Measurements from ENCODE around the gene CLCA2. TPM values are rescaled to one million over a fixed set of nuclear protein-coding genes. Genes with fewer than 3 reads are reported as not detected.

Gene CLCA2
- total RNA-seq = 0.78 and 0.86 TPM in 2 replicates

DNA sequence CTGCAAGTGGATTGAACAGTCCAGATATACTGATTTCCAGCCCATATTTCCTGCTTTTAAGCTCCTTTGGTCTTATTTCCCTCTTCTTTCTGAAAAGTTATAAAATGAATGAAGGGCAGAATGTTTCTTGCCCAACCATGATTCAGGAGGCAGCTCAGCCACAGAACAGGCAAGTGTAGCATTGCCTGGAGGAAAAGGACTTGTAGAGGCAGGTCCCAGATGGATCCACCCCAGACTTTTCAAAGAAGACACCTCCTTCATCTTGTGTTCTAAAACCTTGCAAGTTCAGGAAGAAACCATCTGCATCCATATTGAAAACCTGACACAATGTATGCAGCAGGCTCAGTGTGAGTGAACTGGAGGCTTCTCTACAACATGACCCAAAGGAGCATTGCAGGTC is at the start of gene CLCA2:
CLCA2 (plus strand) TSS at position 299 of the 400 bp plus-strand sequence; CDS start at position 376, 77 bp downstream.

DNA sequence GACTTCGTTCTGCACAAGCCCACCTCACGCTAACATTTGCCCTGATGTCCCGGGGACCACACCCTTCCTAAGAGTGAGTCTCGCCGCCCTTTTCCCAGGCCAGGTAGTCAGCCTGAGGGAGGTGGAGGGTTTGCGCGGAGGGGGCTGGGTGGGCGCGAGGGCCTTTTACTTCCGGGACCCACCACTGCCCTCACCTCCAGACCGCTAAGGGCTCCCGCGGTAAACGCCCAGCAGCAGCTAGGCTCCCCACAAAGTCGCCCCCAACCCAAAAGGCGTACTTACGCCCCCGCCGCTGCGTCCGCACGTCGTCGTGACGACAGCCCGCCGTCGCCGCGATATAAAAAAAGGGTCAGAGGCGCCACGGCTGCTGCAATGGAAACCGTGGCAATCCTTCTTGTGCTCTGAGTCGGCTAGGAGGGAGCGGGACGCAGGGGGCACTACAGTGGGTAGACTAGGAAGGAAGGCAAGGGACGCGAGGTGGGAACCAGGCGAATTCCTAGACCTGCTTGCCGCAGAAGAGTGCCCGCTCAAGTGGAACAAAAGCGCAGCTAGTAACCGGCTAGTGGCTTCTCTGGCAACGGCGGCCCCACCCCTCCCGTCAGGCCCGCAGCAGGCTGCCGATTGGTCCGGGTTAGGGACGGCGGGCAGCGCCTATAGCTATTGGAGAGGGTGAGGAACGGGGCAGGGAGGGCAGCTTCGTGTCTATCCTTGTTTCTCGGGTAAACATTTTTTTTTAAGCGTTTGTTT is 28.0 kb upstream of the CLCA2 start, which contains the start of gene ODF2L:
ODF2L (minus strand) TSS at position 573 of the 747 bp plus-strand sequence. CDS start 9,296 bp downstream, outside the sequence.

DNA sequence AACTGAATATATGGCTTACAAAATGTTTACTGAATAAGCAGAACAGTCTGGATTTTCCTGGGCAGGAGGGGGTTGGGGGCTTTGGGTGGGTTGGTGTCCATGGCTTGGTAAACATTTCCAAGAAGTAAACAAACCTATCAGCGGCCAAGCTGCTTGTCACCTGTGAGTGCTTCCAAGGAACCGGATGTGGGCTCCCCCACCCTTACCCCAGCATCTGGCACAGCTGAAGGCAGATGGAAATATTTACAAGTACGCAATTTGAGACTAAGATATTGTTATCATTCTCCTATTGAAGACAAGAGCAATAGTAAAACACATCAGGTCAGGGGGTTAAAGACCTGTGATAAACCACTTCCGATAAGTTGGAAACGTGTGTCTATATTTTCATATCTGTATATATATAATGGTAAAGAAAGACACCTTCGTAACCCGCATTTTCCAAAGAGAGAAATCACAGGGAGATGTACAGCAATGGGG is 44.6 kb downstream of the CLCA2 start, which contains the start of gene CLCA1:
CLCA1 (plus strand) TSS at position 427 of the 477 bp plus-strand sequence; CDS start at position 472, 45 bp downstream.

Other genes starting within 250 kb of the CLCA2 start
- 55.1 and 58.9 TPM in 2 replicates for gene ODF2L, start 27.8 kb upstream of the CLCA2 start, total RNA-seq
- gene CLCA1, start 44.8 kb downstream of the CLCA2 start, total RNA-seq = not detected in 2 replicates
- gene CLCA4, start 122.9 kb downstream of the CLCA2 start, total RNA-seq = not detected in 2 replicates

All from articular chondrocyte of knee joint (primary cell).